Measurements from ENCODE around the gene RBBP4. TPM values are rescaled to one million over a fixed set of nuclear protein-coding genes. Genes with fewer than 3 reads are reported as not detected.

RBBP4 gene
- total and polyA plus RNA-seq, 2 of the 13 experiments (the other 11 are each of a cell fraction or from before 2014, with no cell fraction given) = 64.4 to 166 TPM

DNA sequence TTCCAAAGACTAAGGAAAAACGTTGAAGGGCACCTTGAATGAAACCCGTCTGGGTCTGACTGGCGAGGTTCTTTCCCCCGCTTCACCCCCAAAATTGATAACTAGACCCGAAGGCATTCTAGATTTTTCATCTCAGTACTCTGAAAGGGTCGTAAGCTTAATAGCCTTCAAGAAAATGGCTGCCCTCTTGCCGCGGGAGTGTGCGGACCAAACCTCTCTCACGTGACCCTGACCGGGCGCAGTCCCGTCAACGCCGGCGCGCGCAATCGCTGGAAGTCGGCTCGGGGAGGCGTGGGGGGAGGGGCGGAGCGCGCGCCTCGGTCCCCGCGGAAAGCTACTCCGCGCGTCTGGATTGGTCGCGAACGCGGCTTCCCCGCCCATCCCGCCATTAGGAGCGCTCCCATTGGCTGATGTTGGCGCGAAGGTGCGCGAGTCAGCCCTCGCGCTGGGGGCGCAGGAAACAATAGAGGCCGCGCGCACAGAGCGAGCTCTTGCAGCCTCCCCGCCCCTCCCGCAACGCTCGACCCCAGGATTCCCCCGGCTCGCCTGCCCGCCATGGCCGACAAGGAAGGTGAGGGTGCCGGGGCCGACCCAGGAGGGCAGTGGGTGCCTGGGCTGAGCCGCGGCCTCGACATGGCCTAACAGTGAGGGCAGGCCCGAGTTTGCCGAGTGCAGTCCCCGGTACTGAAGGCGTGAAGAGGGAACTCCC is at the start of gene RBBP4 (continued):
- TF ChIP-seq GABPB1 (CRISPR knock-in tag; IDR thresholded peaks at IDR 0.05) = peak; percentile 82
- no peak for TF ChIP-seq SOX13 (IDR thresholded peaks at IDR 0.05)
- TF ChIP-seq SOX13 (CRISPR knock-in tag; conservative IDR thresholded peaks at IDR 0.05 in 1 of 2, IDR thresholded peaks at IDR 0.05 in 1 of 2) = peak in 1 of 2 experiments; percentile 73; a peak in 2 of 4 replicates
- TF ChIP-seq ZNF350 (CRISPR knock-in tag; IDR thresholded peaks at IDR 0.05; ENCODE audit: borderline replicate concordance, low read depth) = peak; percentile 66; the same call in 1 of the 2 replicates
- peak; percentile 59; the same call in 1 of the 2 replicates for TF ChIP-seq ZNF572 (CRISPR knock-in tag; IDR thresholded peaks at IDR 0.05)
- TF ChIP-seq, protein P1, sequence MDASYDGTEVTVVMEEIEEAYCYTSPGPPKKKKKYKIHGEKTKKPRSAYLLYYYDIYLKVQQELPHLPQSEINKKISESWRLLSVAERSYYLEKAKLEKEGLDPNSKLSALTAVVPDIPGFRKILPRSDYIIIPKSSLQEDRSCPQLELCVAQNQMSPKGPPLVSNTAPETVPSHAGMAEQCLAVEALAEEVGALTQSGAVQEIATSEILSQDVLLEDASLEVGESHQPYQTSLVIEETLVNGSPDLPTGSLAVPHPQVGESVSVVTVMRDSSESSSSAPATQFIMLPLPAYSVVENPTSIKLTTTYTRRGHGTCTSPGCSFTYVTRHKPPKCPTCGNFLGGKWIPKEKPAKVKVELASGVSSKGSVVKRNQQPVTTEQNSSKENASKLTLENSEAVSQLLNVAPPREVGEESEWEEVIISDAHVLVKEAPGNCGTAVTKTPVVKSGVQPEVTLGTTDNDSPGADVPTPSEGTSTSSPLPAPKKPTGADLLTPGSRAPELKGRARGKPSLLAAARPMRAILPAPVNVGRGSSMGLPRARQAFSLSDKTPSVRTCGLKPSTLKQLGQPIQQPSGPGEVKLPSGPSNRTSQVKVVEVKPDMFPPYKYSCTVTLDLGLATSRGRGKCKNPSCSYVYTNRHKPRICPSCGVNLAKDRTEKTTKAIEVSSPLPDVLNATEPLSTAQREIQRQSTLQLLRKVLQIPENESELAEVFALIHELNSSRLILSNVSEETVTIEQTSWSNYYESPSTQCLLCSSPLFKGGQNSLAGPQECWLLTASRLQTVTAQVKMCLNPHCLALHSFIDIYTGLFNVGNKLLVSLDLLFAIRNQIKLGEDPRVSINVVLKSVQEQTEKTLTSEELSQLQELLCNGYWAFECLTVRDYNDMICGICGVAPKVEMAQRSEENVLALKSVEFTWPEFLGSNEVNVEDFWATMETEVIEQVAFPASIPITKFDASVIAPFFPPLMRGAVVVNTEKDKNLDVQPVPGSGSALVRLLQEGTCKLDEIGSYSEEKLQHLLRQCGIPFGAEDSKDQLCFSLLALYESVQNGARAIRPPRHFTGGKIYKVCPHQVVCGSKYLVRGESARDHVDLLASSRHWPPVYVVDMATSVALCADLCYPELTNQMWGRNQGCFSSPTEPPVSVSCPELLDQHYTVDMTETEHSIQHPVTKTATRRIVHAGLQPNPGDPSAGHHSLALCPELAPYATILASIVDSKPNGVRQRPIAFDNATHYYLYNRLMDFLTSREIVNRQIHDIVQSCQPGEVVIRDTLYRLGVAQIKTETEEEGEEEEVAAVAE (CRISPR knock-in tag; IDR thresholded peaks at IDR 0.05; ENCODE audit: borderline replicate concordance) = peak; percentile 82; the same call in 1 of the 2 replicates
- TF ChIP-seq, protein P2, sequence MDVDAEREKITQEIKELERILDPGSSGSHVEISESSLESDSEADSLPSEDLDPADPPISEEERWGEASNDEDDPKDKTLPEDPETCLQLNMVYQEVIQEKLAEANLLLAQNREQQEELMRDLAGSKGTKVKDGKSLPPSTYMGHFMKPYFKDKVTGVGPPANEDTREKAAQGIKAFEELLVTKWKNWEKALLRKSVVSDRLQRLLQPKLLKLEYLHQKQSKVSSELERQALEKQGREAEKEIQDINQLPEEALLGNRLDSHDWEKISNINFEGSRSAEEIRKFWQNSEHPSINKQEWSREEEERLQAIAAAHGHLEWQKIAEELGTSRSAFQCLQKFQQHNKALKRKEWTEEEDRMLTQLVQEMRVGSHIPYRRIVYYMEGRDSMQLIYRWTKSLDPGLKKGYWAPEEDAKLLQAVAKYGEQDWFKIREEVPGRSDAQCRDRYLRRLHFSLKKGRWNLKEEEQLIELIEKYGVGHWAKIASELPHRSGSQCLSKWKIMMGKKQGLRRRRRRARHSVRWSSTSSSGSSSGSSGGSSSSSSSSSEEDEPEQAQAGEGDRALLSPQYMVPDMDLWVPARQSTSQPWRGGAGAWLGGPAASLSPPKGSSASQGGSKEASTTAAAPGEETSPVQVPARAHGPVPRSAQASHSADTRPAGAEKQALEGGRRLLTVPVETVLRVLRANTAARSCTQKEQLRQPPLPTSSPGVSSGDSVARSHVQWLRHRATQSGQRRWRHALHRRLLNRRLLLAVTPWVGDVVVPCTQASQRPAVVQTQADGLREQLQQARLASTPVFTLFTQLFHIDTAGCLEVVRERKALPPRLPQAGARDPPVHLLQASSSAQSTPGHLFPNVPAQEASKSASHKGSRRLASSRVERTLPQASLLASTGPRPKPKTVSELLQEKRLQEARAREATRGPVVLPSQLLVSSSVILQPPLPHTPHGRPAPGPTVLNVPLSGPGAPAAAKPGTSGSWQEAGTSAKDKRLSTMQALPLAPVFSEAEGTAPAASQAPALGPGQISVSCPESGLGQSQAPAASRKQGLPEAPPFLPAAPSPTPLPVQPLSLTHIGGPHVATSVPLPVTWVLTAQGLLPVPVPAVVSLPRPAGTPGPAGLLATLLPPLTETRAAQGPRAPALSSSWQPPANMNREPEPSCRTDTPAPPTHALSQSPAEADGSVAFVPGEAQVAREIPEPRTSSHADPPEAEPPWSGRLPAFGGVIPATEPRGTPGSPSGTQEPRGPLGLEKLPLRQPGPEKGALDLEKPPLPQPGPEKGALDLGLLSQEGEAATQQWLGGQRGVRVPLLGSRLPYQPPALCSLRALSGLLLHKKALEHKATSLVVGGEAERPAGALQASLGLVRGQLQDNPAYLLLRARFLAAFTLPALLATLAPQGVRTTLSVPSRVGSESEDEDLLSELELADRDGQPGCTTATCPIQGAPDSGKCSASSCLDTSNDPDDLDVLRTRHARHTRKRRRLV (CRISPR knock-in tag; IDR thresholded peaks at IDR 0.05) = peak; percentile 61; the same call in 1 of the 2 replicates
- no peak for TF ChIP-seq FOSL2 (CRISPR knock-in tag; IDR thresholded peaks at IDR 0.05)
- TF ChIP-seq, protein P3, sequence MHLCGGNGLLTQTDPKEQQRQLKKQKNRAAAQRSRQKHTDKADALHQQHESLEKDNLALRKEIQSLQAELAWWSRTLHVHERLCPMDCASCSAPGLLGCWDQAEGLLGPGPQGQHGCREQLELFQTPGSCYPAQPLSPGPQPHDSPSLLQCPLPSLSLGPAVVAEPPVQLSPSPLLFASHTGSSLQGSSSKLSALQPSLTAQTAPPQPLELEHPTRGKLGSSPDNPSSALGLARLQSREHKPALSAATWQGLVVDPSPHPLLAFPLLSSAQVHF (CRISPR knock-in tag; IDR thresholded peaks at IDR 0.05) = peak; percentile 75; the same call in 1 of the 2 replicates
- TF ChIP-seq, protein P4, sequence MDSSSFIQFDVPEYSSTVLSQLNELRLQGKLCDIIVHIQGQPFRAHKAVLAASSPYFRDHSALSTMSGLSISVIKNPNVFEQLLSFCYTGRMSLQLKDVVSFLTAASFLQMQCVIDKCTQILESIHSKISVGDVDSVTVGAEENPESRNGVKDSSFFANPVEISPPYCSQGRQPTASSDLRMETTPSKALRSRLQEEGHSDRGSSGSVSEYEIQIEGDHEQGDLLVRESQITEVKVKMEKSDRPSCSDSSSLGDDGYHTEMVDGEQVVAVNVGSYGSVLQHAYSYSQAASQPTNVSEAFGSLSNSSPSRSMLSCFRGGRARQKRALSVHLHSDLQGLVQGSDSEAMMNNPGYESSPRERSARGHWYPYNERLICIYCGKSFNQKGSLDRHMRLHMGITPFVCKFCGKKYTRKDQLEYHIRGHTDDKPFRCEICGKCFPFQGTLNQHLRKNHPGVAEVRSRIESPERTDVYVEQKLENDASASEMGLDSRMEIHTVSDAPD (CRISPR knock-in tag; IDR thresholded peaks at IDR 0.05) = peak; percentile 18; the same call in 1 of the 2 replicates
- peak; percentile 70 for TF ChIP-seq TOPORS (CRISPR knock-in tag; IDR thresholded peaks at IDR 0.05)
- 0 out of 2 replicates have a peak, but pooled peaks have one; percentile 22 for TF ChIP-seq ZNF34 (CRISPR knock-in tag; IDR thresholded peaks at IDR 0.05; ENCODE audit: borderline replicate concordance)
- TF ChIP-seq AHR (CRISPR knock-in tag; IDR thresholded peaks at IDR 0.05) = peak; percentile 19; the same call in 1 of the 2 replicates
- peak; percentile 78 for TF ChIP-seq SPEN (CRISPR knock-in tag; IDR thresholded peaks at IDR 0.05; ENCODE audit: low read depth)
- TF ChIP-seq PCBP1 (IDR thresholded peaks at IDR 0.05; ENCODE audit: borderline replicate concordance, low read depth, low read length) = no peak
- TF ChIP-seq ONECUT2 (CRISPR knock-in tag; IDR thresholded peaks at IDR 0.05) = no peak
- TF ChIP-seq ZNF577 (CRISPR knock-in tag; IDR thresholded peaks at IDR 0.05; ENCODE audit: borderline replicate concordance, low read depth) = no peak
